HuH-7.5 (cell line): Measurements from ENCODE around the gene ME3.
"Not testable (repeated sequence)": the region's sequence is repeated elsewhere in the genome, so short reads cannot be mapped to it uniquely, and the experiment has no call there.

ENCODE experiments used
- DNase-seq: peaks from one replicate; pipeline ENCODE4 v3.0.0; 2011; ENCODE audit warnings: low spot score

The ME3 gene

GRCh38 chr11:86427441-86427840 is 245.0 kb downstream of the ME3 start:
- DNase-seq, result no peak

GRCh38 chr11:86423488-86423887 is 248.9 kb downstream of the ME3 start:
- not testable (repeated sequence) for DNase-seq

GRCh38 chr11:86422371-86422770 is 250.0 kb downstream of the ME3 start:
- DNase-seq, result no peak

GRCh38 chr11:86421946-86422345 is 250.5 kb downstream of the ME3 start:
- no peak for DNase-seq

- DNase-seq, result no peak
These were observed 253.5 kb downstream of the ME3 start for GRCh38 chr11:86418917-86419316.

GRCh38 chr11:86418513-86418912 is 253.9 kb downstream of the ME3 start:
- no peak for DNase-seq

GRCh38 chr11:86418106-86418505 is 254.3 kb downstream of the ME3 start:
- DNase-seq, result no peak

GRCh38 chr11:86416951-86417350 is 255.5 kb downstream of the ME3 start:
- not testable (repeated sequence) for DNase-seq

- no peak for DNase-seq
These were observed 255.9 kb downstream of the ME3 start for GRCh38 chr11:86416494-86416893.

GRCh38 chr11:86415026-86415425 is 257.4 kb downstream of the ME3 start:
- no peak for DNase-seq

- DNase-seq, result no peak
These were observed 258.4 kb downstream of the ME3 start for GRCh38 chr11:86414032-86414431.

- no peak for DNase-seq
These were observed 263.6 kb downstream of the ME3 start for GRCh38 chr11:86408845-86409244.

- no peak for DNase-seq
These were observed 269.0 kb downstream of the ME3 start for GRCh38 chr11:86403458-86403857.

- no peak for DNase-seq
These were observed 274.3 kb downstream of the ME3 start for GRCh38 chr11:86398106-86398505.

GRCh38 chr11:86397351-86397750 is 275.1 kb downstream of the ME3 start:
- DNase-seq, result no peak

- DNase-seq, result no peak
These were observed 276.0 kb downstream of the ME3 start for GRCh38 chr11:86396396-86396795.

- no peak for DNase-seq
These were observed 277.3 kb downstream of the ME3 start for GRCh38 chr11:86395061-86395551.
